ENCODE results near the gene SUN2. TPM values are rescaled to one million over a fixed set of nuclear protein-coding genes. Genes with fewer than 3 reads are reported as not detected.

Gene SUN2
- total RNA-seq, 4 donors from 2014 or later = 177 to 423 (median 312) TPM

DNA sequence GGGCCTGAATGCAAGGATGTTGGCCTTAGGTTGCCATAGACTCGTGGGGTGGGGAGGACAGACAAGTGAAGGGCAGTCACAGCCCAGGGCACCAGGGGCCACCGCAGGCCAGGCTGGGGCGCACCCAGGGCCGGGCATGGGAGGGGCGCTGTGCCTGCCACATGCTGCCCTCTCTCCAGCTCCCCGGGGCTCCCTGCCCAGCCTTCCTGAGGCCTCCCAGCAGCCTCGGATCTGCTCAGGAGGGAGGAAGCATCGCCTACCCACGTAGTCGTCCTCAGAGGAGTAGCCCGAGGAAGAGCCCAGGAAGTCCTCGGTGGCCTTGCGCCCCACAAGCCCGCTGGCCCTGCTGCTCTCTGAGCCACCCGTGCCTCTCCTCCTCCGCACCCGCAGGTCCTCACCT lies 5.2 kb downstream of the SUN2 start:
- H3K27ac ChIP-seq = peak overlapping the region; percentile 93 to 100 (median 96)
- no peak for TF ChIP-seq POLR2A (IDR thresholded peaks at IDR 0.05)
- TF ChIP-seq, protein P1, sequence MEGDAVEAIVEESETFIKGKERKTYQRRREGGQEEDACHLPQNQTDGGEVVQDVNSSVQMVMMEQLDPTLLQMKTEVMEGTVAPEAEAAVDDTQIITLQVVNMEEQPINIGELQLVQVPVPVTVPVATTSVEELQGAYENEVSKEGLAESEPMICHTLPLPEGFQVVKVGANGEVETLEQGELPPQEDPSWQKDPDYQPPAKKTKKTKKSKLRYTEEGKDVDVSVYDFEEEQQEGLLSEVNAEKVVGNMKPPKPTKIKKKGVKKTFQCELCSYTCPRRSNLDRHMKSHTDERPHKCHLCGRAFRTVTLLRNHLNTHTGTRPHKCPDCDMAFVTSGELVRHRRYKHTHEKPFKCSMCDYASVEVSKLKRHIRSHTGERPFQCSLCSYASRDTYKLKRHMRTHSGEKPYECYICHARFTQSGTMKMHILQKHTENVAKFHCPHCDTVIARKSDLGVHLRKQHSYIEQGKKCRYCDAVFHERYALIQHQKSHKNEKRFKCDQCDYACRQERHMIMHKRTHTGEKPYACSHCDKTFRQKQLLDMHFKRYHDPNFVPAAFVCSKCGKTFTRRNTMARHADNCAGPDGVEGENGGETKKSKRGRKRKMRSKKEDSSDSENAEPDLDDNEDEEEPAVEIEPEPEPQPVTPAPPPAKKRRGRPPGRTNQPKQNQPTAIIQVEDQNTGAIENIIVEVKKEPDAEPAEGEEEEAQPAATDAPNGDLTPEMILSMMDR (IDR thresholded peaks at IDR 0.05 in 4 of 5, conservative IDR thresholded peaks at IDR 0.05 in 1 of 5) = no peak
- in situ Hi-C loops (cut with MboI; ENCODE audit: low sequenced_read_pairs in 4 of 4) = no loop called here

DNA sequence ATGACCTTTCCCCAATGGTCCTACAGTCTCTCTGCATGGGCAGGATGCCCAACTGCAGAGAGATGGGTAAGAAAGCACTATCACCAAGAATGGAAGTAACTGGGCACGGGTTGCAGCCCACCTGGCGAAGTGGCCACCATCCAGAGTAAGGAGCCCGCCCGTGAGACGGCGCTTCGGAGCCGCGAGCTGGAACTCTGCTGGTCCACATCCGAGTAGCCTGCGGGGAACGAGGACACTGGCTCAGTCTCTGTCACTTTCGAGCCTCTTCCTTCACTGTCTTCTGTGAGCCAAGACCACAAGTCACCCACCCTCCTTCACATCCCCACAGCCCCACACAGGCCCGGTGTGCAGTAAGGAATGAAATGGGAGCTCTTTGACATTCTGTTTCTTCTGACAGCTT lies 5.7 kb downstream of the SUN2 start:
- intact Hi-C loops (cut with DNase I; ENCODE audit: low total_unique reads) (loop anchor here (10.0 kb wide), 2 partner anchors 485 to 775 kb away; partner anchors contain the start of gene ATF4), in situ Hi-C loops (cut with MboI; ENCODE audit: low sequenced_read_pairs in 4 of 4) (no loop called here)
- no peak overlapping the region for H3K4me3 ChIP-seq
- H3K27me3 ChIP-seq = no peaks in the 10 kb centered on the region
- peak overlapping the region; percentile 93 to 100 (median 96) for H3K27ac ChIP-seq
- DNase-seq = no peak
- H3K4me1 ChIP-seq = peaks cover 37 to 40% of the 10 kb centered on the region in 2 donors
- no peak for ATAC-seq
- H3K9me3 ChIP-seq = no peaks in the 10 kb centered on the region
- peaks cover 7 to 79% of the 10 kb centered on the region in 2 donors for H3K36me3 ChIP-seq
- TF ChIP-seq POLR2A (IDR thresholded peaks at IDR 0.05) = no peak
- TF ChIP-seq, protein P1 (IDR thresholded peaks at IDR 0.05 in 4 of 5, conservative IDR thresholded peaks at IDR 0.05 in 1 of 5) = no peak

More for the DNA sequence above, 5.2 kb downstream of the SUN2 start:
- Histone ChIP-seq H3K36me3 (peaks cover 7 to 74% of the 10 kb centered on the region in 2 donors), H3K4me3 (no peak overlapping the region), H3K27me3 (no peaks in the 10 kb centered on the region), H3K4me1 (peaks cover 37 to 40% of the 10 kb centered on the region in 2 donors), H3K9me3 (no peaks in the 10 kb centered on the region)
- DNase-seq (no peak), ATAC-seq (no peak)
- intact Hi-C loops (cut with DNase I; ENCODE audit: low total_unique reads) = loop anchor here (1.0 to 10.0 kb wide), 3 partner anchors 16 to 774 kb away; partner anchors contain the start of gene ATF4

DNA sequence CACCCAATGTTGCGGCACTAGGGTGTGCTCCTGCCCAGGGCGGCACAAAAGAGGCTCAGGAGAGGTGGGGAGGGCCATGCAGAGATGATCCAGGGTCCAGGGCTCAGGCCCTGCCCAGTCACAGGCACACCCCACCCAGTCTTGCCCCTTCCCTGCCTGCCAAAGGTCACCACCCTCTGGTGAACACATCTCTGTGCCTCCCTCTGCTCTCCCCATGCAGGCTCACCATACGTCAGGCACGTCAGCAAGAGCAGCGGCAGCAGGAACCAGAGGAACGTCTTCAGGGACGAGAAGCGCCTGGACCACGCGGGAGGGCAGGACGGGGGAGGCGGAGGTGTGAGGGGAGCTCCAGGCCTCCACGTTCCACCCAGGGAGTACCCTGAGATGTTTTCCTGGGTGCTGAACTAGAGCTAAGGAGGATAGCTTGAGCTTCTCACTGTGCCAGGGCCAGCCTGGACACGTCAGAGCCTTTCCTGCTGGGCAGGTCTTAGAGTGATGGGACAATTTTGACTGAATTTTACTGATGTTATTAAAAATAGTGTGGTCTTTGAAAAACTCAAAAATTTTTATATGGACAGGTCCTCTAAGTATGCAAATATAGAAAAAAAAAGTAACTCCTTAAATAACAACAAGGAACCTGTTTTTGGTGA lies 7.2 kb downstream of the SUN2 start:
- H3K27ac ChIP-seq = no peak overlapping the region
- peaks cover 28 to 35% of the 10 kb centered on the region in 2 donors for H3K4me1 ChIP-seq
- TF ChIP-seq, protein P1 (IDR thresholded peaks at IDR 0.05 in 4 of 5, conservative IDR thresholded peaks at IDR 0.05 in 1 of 5) = no peak
- no peak for TF ChIP-seq POLR2A (IDR thresholded peaks at IDR 0.05)
- intact Hi-C loops (cut with DNase I; ENCODE audit: low total_unique reads) = no loop called here
- H3K27me3 ChIP-seq = no peaks in the 10 kb centered on the region
- in situ Hi-C loops (cut with MboI; ENCODE audit: low sequenced_read_pairs in 4 of 4) = no loop called here
- DNase-seq = no peak
- no peak overlapping the region for H3K4me3 ChIP-seq
- H3K9me3 ChIP-seq = no peaks in the 10 kb centered on the region
- no peak for ATAC-seq
- H3K36me3 ChIP-seq = peaks cover 7 to 94% of the 10 kb centered on the region in 2 donors

DNA sequence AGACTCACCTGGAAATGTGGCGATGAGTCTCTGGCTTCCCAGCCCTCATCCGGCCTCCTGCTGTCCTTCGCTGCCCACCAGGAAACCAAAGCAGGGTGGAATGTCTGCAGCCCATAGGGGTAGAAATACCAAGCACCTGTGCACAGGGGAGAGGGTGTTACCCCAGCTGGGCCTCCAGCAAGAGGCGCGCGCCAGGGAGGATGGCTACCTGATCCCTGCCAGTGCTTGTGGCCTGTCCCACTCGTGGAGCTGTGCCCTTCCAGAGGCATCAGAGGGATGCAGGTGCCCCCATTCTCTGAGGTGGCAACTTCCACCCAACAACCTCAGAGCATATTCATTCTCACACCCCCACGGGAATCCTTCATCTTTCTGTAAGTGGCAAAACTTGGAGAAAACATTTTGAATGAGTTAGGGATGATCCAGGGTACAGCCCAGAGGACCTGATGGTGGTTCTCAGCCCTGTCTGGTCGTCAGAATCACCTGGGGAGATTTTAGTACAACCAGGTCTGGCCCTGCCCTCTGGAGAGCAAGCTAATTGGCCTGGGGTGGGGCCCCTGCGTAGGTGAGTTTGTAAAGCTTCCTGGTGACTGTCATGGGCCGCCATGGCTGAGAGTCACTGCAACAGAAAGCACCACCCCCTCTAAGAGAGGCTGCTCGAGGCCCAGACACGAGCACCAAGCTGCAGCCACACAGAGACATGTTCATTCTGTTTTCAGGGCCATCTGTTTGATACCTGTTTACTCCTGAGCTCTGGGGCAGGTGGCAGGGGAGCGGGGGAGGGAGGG lies 9.9 kb downstream of the SUN2 start:
- ATAC-seq = no peak
- Histone ChIP-seq H3K27me3 (no peaks in the 10 kb centered on the region), H3K9me3 (no peaks in the 10 kb centered on the region), H3K36me3 (peaks cover 8 to 100% of the 10 kb centered on the region in 2 donors), H3K27ac (no peak overlapping the region), H3K4me3 (no peak overlapping the region), H3K4me1 (peaks cover 6 to 8% of the 10 kb centered on the region in 2 donors)
- TF ChIP-seq POLR2A (IDR thresholded peaks at IDR 0.05) = no peak
- TF ChIP-seq, protein P1 (IDR thresholded peaks at IDR 0.05 in 4 of 5, conservative IDR thresholded peaks at IDR 0.05 in 1 of 5) = no peak
- DNase-seq = no peak
- in situ Hi-C loops (cut with MboI; ENCODE audit: low sequenced_read_pairs in 4 of 4) (no loop called here), intact Hi-C loops (cut with DNase I; ENCODE audit: low total_unique reads) (no loop called here)

Data from gastrocnemius medialis (tissue), 4 donors.